HG02798 (cell line): ENCODE results near the gene CTSD.
"Not testable (repeated sequence)": the region's sequence is repeated elsewhere in the genome, so short reads cannot be mapped to it uniquely, and the experiment has no call there.

Source experiments
- ATAC-seq: cut with Tn5 transposase; IDR thresholded peaks from one replicate; pipeline ENCODE4 v1.9.1; 2021; ENCODE audit warnings: mild to moderate bottlenecking; ENCODE audit not compliant: unreplicated experiment, poor library complexity

Gene CTSD

DNA sequence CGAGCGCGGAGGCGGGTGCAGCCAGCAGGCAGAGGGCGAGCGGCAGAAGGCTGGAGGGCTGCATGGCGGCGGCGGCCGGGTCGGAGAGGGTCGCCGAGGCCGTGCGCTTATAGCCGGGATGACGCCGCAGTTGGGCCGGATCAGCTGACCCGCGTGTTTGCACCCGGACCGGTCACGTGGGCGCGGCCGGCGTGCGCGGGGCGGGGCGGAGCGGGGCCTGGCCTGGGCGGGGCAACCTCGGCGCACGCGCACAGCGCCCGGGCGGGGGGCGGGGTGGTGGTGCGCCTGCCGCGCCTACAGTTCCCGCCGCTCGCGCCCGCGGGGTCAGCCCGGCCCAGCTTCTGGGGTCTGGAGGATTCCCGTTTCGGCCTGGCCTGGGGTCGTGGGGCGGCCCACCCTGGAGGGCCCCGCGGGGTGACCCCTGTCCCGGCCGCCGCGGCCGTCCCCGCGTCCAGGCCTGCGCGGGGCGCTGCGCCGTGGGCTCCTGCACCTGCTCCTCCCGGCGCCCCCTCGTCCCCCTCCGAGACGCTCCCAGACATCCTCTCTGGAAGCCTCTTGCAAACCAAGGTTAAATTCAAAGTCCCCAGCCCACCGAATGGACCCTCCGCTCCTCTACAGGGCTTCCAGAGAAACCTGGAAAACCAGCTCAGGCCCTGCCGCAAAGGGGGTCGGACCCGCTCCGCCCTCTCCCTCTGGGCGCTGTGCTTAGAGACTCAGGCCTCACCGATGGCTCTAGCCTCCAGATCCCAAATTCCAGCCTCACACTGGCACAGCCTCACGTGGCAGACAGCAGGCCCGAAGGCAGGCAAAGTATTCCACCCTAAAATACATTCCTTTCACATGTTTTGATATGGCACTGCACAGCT is at the start of gene CTSD:
Gene CTSD, minus strand, starts transcription at position 132 of the 866 bp plus-strand sequence. Its CDS starts 68 bp downstream, at position 64.
- ATAC-seq: peak; percentile 81

DNA sequence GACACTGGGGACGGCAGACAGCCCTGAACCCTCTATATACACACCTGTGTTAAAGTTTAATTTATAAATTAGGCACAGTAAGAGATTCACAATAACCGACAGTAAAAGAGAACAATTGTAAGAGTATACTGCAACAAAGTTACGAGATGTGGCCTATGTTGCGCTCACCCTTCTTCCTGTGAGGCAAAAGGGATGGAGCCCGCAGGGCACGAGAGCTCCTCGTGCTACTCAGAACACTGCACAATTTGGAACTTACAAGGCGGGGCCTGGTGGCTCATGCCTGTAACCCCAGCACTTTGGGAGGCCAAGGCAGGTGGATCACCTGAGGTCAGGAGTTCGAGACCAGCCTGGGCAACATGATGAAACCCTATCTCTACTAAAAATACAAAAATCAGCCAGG is 49.6 kb upstream of the CTSD start:
- not testable (repeated sequence) for ATAC-seq

DNA sequence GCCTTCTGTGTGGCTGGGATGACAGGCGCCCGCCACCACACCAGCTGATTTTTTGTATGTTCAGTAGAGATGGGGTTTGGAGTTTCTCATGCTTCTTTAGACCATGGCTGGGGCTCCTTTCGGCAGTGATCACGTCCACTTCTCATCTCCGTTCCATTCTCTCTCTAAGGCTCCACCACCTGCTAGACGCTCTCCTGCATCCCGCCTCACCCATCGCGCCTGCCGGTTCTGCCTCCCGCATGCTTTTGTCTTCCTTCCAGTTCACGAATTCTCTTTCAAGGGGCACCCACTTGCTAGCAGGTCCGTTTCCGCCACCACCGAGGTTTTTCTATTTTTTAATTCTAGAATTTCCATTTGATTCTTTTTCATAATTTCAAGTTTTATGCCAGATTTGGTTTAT is 49.1 kb upstream of the CTSD start:
- no peak for ATAC-seq

DNA sequence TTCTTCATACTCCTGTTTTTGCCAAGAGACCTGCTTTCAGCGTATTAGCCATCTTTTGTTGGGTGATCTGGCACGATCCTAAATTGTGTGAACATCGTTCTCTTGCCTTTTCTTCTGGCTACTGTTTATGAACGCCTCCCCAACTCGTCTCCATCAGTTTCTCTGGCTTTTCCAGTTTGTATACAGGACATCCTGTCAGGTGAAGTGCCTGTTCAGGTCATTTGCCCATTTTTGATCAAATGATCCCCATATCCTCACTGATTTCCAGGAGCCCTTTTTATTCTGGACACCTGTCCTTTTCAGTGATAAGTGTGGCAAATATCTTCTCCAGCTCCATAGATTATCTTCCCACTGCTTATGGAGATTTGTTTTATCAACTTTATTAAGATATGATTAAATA is 48.5 kb upstream of the CTSD start:
- no peak for ATAC-seq

DNA sequence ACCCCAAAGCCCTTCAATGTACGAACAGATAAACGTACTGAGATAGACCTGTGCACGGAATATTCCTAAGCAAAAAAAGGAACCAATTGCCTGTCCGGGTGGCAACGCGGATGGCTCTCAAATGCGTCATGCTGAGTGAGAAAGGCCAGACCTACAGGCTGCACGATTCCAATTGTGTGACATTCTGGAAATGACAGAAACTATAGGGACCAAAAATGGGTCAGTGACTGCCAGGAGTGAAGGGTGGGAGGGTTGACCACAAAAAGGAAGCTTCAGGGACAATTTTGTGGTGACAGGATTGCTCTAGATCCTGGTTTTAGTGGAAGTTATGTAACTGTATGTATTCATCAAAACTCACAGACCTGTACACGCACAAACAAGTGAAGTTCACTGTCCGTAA is 47.0 kb upstream of the CTSD start:
- ATAC-seq: no peak

DNA sequence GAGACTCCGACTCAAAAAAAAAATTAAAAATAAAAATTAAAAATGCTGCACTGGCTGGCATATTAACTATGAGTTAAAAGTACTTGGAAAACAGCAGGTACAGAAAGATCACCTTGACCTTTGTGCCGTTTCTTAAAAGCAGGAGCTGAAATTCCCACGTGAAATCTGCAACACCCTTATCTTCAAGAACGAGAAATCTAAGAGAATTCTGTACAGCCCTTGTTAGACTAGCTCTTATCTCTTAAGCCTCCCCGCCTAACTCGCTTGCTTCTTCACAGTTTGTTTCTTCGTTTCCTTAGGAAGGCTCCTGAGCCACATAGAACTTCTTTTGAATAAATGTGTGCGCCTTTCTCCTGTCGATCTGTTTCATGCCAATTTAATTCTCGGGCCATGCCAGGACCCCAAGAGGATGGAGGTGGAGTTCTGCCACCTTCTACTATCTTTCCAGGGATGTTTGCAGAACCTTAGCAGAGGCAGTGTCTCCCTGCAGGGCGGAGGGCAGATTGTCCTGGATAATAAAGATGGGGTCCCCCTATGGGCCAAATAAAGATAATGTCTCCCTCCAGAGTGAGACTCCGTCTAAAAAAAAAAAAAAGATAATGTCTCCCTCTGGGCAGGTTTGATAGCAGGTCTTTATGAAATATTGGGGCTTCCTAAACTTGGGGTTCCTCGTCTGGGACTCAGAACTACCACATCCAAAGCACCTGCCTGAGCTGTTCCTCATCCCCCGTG is 43.7 kb upstream of the CTSD start:
- ATAC-seq: no peak

DNA sequence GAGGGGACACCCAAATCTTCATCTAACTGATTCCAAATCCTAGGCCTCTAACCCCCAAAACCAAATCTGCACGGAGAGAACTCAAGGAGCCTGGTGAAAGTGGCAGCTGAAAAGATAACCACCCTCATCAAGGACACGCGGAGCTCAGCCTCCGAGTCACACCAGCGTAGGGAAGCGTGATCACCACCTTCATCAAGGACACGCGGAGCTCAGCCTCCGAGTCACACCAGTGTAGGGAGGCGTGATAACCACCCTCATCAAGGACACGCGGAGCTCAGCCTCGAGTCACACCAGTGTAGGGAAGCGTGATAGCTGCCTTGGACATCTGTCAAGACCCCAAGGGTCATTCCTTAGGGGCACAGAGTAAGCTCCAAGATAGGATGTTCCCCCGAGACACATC is 41.8 kb upstream of the CTSD start:
- ATAC-seq: no peak

DNA sequence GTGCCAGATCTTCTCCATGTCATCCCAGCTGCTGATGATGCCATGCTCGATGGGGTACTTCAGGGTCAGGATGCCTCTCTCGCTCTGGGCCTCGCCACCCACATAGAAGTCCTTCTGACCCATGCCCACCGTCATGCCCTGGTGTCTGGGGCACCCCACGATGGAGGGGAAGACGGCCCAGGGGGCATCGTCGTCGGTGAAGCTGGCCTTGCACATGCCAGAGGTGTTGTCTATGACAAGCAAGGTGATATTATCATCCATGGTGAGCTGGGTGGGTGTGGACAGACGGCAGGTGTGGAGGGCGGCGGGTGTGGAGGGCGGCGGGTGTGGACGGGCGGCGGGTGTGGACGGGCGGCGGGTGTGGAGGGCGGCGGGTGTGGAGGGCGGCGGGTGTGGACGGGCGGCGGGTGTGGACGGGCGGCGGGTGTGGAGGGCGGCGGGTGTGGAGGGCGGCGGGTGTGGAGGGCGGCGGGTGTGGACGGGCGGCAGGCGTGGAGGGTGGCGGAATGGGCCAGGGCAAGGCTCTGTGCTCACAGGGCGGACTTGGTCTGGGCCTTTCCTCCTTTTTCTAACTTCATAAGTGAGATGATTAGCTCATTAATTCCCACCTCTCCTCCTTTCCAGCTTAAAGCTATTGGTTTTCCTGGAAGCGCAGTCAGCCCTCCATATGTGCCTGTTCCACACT is 40.2 kb upstream of the CTSD start:
- not testable (repeated sequence) for ATAC-seq

DNA sequence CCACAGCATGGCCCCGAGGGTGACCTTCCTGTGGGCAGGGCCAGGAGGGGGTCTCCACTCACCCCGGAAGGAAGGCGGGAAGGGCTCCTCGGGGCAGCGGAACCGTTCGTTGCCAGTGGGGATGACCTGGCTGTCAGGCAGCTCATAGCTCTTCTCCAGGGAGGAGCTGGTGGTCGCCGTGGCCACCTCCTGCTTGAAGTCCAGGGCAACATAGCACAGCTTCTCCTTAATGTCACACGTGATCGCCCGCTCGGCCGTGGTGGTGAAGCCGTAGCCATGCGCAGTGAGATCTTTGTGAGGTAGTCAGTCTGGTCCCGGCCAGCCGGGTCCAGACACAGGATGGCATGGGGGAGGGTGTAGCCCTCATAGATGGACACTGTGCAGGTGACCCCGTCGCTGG is 39.5 kb upstream of the CTSD start:
- ATAC-seq: no peak

DNA sequence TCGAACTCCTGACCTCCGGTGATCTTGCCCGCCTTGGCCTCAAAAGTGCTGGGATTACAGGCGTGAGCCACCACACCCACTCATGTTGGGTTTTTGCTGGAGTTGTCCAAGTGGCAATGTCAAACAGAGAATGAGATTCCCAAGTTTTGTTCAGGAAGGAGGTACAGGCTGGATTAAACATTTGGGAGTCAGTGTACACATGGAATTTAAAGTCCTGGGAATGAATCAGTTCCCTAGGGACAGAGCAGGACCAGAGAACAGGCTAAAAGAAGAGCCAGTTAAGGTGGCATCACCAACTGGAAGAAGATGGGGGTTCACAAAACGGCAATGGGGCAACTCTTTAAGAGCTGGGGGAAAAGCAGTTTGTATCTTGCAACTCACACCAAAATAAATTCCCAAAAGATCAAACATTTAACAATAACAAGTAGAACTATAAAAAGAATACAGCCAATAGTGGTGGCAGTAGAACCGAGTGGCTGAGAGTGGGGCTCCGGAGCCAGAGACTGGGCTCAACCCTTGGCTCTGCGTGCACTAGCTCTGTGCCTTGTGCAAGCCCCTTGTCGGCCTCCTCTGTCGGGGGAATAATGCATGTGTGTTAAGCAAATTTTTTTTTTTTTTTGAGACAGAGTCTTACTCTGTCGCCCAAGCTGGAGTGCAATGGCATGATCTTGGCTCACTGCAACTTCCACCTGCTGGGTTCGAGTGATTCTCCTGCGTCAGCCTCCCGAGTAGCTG is 33.8 kb upstream of the CTSD start:
- ATAC-seq: no peak

DNA sequence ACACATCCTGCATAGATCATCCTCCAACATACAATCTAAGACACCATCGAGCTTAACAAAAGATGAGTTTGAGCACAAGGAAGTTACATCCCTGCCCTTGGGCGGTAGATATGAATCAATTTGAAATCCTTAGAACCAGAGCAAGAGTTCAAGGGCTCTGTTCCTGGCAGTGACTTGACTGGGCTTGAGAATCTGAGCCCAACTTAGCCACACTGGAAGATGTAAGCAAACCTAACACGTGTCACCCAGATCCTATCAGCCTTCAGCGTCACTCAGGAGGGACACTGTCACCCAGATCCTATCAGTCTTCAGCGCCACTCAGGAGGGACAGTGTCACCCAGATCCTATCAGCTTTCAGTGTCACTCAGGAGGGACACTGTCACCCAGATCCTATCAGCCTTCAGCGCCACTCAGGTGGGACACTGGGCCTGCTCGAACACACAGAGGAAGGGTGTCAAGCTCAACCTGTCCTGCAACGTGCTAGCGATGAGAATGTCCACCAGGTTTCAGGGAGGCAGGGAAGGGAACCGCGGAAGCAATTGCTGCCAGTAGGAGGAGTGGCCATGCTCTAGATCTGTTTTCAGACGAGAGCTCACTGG is 32.8 kb upstream of the CTSD start:
- no peak for ATAC-seq

DNA sequence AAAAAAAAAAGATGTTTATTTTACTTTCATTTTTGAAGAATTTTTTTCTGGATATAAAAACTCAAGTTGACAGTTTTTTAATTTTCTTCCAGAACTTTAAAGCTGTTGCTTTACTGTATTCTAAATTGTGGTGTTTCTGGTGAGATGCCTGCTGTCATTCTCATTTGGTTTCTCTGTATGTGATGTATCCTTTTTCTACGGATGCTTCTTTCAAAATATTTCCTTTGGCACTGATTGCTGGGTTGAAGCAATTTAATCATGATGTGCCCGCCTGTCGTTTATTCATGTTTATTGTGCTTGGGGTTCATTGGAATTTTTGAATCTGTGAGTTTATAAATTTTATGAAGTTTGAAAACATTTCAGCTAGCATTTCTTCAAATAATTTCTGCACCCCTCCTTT is 29.4 kb upstream of the CTSD start:
- ATAC-seq: no peak

DNA sequence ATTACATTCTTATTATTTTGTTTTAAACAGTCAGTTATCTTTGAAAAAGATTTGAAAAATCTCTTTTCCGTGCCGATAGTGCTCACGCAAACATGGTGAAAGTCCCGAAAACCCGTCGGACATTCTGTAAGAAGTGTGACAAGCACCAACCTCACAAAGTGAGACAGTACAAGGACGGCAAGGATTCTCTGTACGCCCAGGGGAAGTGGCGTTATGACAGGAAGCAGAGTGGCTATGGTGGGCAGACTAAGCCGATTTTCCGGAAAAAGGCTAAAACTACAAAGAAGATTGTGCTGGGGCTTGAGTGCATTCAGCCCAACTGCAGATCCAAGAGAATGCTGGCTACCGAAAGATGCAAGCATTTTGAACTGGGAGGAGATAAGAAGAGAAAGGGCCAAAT is 28.7 kb upstream of the CTSD start:
- ATAC-seq: no peak

DNA sequence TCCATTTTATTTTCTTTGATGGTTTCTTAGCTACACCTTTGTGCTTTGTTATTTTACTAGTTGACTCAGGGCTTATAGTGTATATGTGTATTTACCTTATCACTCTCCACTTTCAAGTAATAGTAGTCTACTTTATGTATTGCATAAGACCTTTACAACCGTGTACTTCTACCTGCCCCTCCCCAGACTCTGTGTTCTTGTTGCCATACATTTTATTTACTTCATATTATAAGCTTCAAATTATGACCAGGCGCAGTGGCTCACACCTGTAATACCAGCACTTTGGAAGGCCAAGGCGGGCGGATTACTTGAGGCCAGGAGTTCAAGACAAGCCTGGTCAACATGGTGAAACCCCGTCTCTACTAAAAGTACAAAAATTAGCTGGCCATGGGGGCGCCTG is 28.2 kb upstream of the CTSD start:
- no peak for ATAC-seq

DNA sequence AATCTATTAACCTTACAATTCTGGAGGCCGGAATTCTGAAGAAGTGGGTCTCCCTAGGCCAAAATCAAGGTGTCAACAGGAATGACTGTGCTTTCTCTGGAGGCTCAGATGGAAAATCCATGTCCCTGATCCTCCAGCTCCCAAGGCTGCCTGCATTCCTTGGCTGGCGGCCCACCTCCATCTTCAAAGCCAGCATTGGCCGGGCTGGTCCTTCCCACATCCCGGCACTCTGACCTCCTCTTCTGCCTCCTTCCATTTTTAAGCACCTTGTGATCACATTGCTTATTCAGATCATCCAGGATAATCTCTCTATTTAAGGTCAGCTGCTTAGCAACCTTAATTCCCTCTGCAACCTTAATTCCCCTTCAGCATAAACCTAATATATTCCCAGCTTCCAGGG is 22.7 kb upstream of the CTSD start:
- no peak for ATAC-seq

DNA sequence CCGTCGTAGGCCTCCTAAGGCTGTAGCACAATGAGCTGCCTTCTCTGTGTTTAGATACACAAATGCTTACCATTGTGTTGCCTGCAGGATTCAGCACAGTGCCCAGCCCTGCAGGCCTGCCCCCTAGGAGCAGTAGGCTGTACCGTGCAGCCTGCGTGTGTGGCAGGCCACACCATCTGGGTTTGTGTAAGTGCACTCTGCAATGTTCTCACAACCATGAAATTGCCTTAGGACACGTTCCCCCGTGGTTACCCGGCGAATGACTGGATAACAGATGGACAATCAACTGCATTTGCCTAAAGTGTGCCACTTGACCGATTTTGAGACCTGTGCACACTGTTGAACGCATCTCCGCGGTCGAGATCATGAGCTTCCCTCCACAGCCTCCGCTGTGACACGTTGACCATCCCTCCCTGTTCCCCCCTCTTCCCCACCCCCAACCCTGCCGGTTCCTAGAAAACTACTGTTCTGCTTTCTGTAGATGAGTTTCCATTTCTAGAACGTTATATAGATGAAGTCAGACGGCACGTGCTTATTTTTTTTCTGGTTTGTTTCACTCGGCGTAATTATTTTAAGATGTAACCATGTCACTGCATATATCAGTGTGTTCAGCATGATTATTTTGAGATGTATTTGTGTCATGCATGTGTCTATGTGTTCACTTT is 22.2 kb upstream of the CTSD start:
- no peak for ATAC-seq

DNA sequence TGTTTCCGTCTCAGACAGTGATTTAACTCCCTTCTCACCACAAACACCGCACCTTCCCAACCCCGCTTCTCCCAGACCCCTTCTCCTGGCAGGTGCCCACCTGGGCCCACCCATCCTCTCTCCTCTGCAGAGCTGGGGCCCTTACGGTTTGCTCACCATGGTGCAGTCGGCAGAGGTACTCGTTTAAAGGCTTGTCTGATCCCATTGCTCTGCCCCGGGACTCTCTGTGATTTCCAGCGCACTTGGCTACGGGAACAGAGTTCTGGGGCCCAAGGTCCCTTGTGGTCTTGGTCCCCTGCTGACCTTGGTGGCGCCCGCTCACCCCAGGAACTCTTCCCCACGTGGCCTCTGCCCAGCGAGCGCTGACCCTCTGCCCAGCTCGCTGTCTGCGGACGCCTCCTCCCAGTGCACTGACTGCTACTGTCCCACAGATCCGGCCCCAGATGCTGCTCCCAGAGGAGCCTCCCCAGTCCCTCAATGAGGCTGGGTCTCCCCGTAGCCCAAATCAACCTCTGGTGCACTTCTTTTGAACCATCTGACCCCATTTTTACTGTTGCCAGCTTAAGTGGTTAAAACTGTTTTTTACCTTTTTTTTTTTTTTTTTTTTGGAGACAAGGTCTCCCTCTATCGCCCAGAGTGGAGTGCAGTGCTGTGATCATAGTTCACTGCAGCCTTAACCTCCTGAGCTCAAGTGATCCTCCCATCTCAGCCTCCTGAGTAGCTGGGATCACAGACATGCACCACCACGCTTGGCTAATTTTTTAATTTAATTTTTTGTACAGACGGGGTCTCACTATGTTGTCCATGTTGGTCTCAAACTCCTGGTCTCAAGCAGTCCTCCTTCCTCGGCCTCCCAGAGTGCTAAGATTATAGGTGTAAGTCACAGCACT is 21.3 kb upstream of the CTSD start:
- no peak for ATAC-seq

DNA sequence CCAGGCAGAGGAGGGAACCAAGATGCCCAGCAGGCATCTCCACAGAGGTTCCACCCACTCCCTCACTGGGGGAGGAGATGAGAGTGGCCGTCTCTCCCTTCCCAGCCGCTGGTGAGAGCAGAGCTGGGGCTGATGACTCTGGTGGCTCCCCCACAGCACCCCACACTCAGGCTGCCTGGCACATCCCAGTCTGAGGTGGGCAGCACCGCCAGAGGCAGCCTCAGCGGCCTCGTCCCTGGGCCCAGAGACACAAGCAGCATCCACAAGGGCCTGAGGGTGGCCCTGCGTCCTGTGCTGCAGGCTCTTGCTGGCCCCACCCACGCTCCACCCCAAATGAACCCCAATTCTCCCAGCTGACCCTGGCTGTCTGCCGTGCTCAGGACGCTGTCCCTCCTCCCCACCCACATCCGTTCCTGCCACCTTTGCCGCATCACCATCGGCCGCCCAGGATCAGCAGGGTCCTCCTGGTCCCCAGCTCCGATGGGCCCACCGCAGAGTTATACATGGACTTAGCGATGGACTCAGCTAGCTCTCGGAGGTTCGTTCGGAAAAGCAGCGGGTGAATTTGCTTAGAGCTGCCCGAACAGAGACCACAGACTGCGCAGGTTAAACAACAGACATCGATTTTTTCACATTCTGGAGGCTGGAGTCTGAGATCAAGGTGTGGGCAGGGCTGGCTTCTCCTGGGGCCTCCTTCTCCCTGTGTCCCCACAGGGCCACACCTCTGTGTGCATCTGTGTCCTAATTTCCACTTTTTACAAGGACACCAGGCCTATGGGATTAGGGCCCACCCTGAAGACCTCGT is 20.2 kb upstream of the CTSD start:
- ATAC-seq: no peak
